ENCODE results near the gene MYPOP.

DNA sequence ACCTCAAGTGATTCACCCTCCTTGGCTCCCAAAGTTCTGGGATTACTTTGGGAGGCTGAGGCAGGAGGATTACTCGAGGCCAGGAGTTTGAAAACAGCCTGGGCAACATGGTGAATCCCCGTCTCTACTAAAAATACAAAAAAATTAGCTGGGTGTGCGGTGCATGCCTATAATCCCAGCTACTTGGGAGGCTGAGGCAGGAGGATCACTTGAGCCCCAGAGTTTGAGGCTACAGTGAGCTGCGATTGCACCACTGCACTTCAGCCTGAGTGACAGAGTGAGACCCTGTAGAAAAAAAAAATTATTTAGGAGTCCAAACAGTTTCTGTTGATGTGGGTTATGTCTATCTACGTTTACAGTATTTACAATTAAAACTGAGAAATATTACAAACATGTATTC lies 31.6 kb downstream of the MYPOP start:
- TF ChIP-seq, protein P1, sequence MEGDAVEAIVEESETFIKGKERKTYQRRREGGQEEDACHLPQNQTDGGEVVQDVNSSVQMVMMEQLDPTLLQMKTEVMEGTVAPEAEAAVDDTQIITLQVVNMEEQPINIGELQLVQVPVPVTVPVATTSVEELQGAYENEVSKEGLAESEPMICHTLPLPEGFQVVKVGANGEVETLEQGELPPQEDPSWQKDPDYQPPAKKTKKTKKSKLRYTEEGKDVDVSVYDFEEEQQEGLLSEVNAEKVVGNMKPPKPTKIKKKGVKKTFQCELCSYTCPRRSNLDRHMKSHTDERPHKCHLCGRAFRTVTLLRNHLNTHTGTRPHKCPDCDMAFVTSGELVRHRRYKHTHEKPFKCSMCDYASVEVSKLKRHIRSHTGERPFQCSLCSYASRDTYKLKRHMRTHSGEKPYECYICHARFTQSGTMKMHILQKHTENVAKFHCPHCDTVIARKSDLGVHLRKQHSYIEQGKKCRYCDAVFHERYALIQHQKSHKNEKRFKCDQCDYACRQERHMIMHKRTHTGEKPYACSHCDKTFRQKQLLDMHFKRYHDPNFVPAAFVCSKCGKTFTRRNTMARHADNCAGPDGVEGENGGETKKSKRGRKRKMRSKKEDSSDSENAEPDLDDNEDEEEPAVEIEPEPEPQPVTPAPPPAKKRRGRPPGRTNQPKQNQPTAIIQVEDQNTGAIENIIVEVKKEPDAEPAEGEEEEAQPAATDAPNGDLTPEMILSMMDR (IDR thresholded peaks at IDR 0.05; ENCODE audit: low read length): no peak
- TF ChIP-seq EZH2 (optimal IDR thresholded peaks at IDR 0.05; ENCODE audit: low read depth, low read length) (no peak), EZH2phosphoT487 (IDR thresholded peaks at IDR 0.05; ENCODE audit: low read length) (no peak)
